Neuronal stem cell (in vitro differentiated cells): ENCODE measurements around the gene KCTD6.
A peak's percentile ranks its signal among the peaks of the same experiment; 100 is the strongest.

Experiments used
- DNase-seq: peaks from one replicate; pipeline ENCODE4 v3.0.0-alpha.2; 2013; ENCODE audit warnings: low spot score
- H2AFZ ChIP-seq: one replicate; pipeline ENCODE4 v1.6.1; 2013; ENCODE audit warnings: mild to moderate bottlenecking, low read length, inconsistent platforms
- H2AK5ac ChIP-seq: 2 replicates; pipeline ENCODE4 v1.6.1; 2013; ENCODE audit warnings: low read depth, mild to moderate bottlenecking, inconsistent platforms, low read length, moderate library complexity, mixed read lengths
- H2BK120ac ChIP-seq: 2 replicates; pipeline ENCODE4 v1.6.1; 2013; ENCODE audit warnings: low read depth, mild to moderate bottlenecking, inconsistent platforms, low read length, moderate library complexity, mixed read lengths
- H2BK12ac ChIP-seq: one replicate; pipeline ENCODE4 v1.6.1; 2013; ENCODE audit warnings: low read length, inconsistent platforms
- H2BK15ac ChIP-seq: 2 replicates; pipeline ENCODE4 v1.6.1; 2013; ENCODE audit warnings: mild to moderate bottlenecking, low read length, inconsistent platforms, mixed read lengths
- H2BK5ac ChIP-seq: one replicate; pipeline ENCODE4 v1.6.1; 2013; ENCODE audit warnings: inconsistent platforms, mild to moderate bottlenecking, low read length, moderate library complexity
- H3K14ac ChIP-seq: one replicate; pipeline ENCODE4 v1.6.1; 2013; ENCODE audit warnings: low read length, inconsistent platforms
- H3K18ac ChIP-seq: 2 replicates; pipeline ENCODE4 v1.6.1; 2013; ENCODE audit warnings: low read length, inconsistent platforms
- H3K23ac ChIP-seq: 2 replicates; pipeline ENCODE4 v1.6.1; 2013; ENCODE audit warnings: low read depth, mild to moderate bottlenecking, mixed read lengths, low read length, inconsistent platforms; ENCODE audit not compliant: poor library complexity
- H3K27ac ChIP-seq: replicated peaks from 3 replicates; pipeline ENCODE4 v1.5.1; 2013; ENCODE audit warnings: low read length, inconsistent platforms
- H3K27me3 ChIP-seq, 3 experiments: 2 replicates each; pipeline ENCODE4 v1.6.1; 2013; ENCODE audit warnings: low read length in 3 of 3, mild to moderate bottlenecking in 2 of 3, inconsistent platforms in 1 of 3, low read depth in 1 of 3, mixed read lengths in 1 of 3, moderate library complexity in 1 of 3; ENCODE audit not compliant: control insufficient read depth in 3 of 3, insufficient read depth in 3 of 3
- H3K36me3 ChIP-seq, 2 donors: replicated peaks in 1 of 2; 2 replicates each; pipeline ENCODE4 v1.6.1; 2013; ENCODE audit warnings: low read length in 2 of 2; ENCODE audit not compliant: control insufficient read depth in 2 of 2, insufficient read depth in 2 of 2
- H3K4ac ChIP-seq: 2 replicates; pipeline ENCODE4 v1.6.1; 2013; ENCODE audit warnings: inconsistent platforms, mild to moderate bottlenecking, low read length, moderate library complexity
- H3K4me1 ChIP-seq, 2 donors: 1 replicate in 1 of 2; 2 replicates in 1 of 2; pipeline ENCODE4 v1.6.1; 2013; ENCODE audit warnings: low read length in 2 of 2, low read depth in 1 of 2; ENCODE audit not compliant: control insufficient read depth in 2 of 2, insufficient read depth in 1 of 2
- H3K4me2 ChIP-seq: one replicate; pipeline ENCODE4 v1.6.1; 2013; ENCODE audit warnings: mild to moderate bottlenecking, low read length, inconsistent platforms; ENCODE audit not compliant: insufficient read depth, poor library complexity, severe bottlenecking
- H3K4me3 ChIP-seq, 2 donors: 2 replicates each; pipeline ENCODE4 v1.5.1; 2013; ENCODE audit warnings: low read length in 2 of 2, mild to moderate bottlenecking in 2 of 2, inconsistent platforms in 1 of 2, moderate library complexity in 1 of 2
- H3K79me1 ChIP-seq: one replicate; pipeline ENCODE4 v1.6.1; 2013; ENCODE audit warnings: low read depth, mild to moderate bottlenecking, inconsistent platforms, low read length, moderate library complexity
- H3K9ac ChIP-seq: one replicate; pipeline ENCODE4 v1.6.1; 2013; ENCODE audit warnings: mild to moderate bottlenecking, low read depth, low read length, inconsistent platforms; ENCODE audit not compliant: poor library complexity
- H3K9me3 ChIP-seq, 2 donors: replicated peaks in 1 of 2; 2 replicates each; pipeline versions ENCODE3 to v1.6.1; 2013; ENCODE audit warnings: low read length in 2 of 2, mild to moderate bottlenecking in 2 of 2, inconsistent platforms in 1 of 2, low read depth in 1 of 2, mixed read lengths in 1 of 2, moderate library complexity in 1 of 2; ENCODE audit not compliant: control insufficient read depth in 2 of 2, insufficient read depth in 1 of 2
- H4K8ac ChIP-seq: one replicate; pipeline ENCODE4 v1.6.1; 2013; ENCODE audit warnings: low read depth, mild to moderate bottlenecking, inconsistent platforms, low read length, moderate library complexity
- H4K91ac ChIP-seq: one replicate; pipeline ENCODE4 v1.6.1; 2013; ENCODE audit warnings: low read length, low read depth, mild to moderate bottlenecking, inconsistent platforms; ENCODE audit not compliant: poor library complexity
- WGBS, 2 donors: extraction: QIAGEN DNeasy Blood & Tissue Kit; methylation state at CpG; one replicate each; pipeline ENCODE4 v1.1.7; 2013; ENCODE audit warnings: missing lambda C conversion rate in 2 of 2, mixed read lengths in 1 of 2; ENCODE audit not compliant: insufficient read length in 2 of 2, insufficient replicate concordance in 1 of 2; ENCODE audit errors: extremely low coverage in 2 of 2; 5-methylcytosine and 5-hydroxymethylcytosine counted together

Gene KCTD6

GRCh38 chr3:58494107-58494506 is 2.2 kb downstream of the KCTD6 start:
- Histone ChIP-seq H3K79me1 (no peaks in the 10 kb centered on the region), H2BK5ac (no peak overlapping the region), H3K36me3 (peaks cover 0 to 2% of the 10 kb centered on the region in 2 donors), H3K27me3 (no peaks in the 10 kb centered on the region), H2BK120ac (no peak overlapping the region), H2AK5ac (no peak overlapping the region), H2BK12ac (no peak overlapping the region), H4K8ac (no peak overlapping the region), H3K18ac (no peak overlapping the region), H3K9ac (no peak overlapping the region), H2AFZ (no peak overlapping the region), H3K23ac (no peak overlapping the region), H3K4me3 (peak overlapping the region in 1 of 2 donors; percentile 79), H3K4me1 (peaks cover 15 to 47% of the 10 kb centered on the region in 2 donors), H3K4me2 (no peak overlapping the region), H4K91ac (no peak overlapping the region), H3K9me3 (peaks cover 0 to 11% of the 10 kb centered on the region in 2 donors), H3K4ac (no peak overlapping the region), H2BK15ac (no peak overlapping the region), H3K14ac (no peak overlapping the region), H3K27ac (no peak overlapping the region)
- no peak for DNase-seq
- WGBS, 2 donors, result no CpG with 5 or more reads among the region's 3 CpGs

- Histone ChIP-seq H3K9me3 (peaks cover 0 to 13% of the 10 kb centered on the region in 2 donors), H3K4me3 (no peak overlapping the region), H3K9ac (no peak overlapping the region), H3K4me1 (peaks cover 15 to 47% of the 10 kb centered on the region in 2 donors), H2BK5ac (no peak overlapping the region), H2BK120ac (no peak overlapping the region), H3K4ac (no peak overlapping the region), H3K36me3 (peaks cover 0 to 12% of the 10 kb centered on the region in 2 donors), H3K18ac (no peak overlapping the region), H2BK15ac (no peak overlapping the region), H3K4me2 (no peak overlapping the region), H3K27me3 (no peaks in the 10 kb centered on the region), H2BK12ac (no peak overlapping the region), H4K91ac (no peak overlapping the region), H3K27ac (no peak overlapping the region), H2AFZ (no peak overlapping the region), H3K14ac (no peak overlapping the region), H4K8ac (no peak overlapping the region), H2AK5ac (no peak overlapping the region), H3K79me1 (no peaks in the 10 kb centered on the region), H3K23ac (no peak overlapping the region)
- DNase-seq, result no peak
- WGBS, 2 donors, result no CpG with 5 or more reads among the region's 3 CpGs
These were observed 3.2 kb downstream of the KCTD6 start for GRCh38 chr3:58495101-58495500.

DNA sequence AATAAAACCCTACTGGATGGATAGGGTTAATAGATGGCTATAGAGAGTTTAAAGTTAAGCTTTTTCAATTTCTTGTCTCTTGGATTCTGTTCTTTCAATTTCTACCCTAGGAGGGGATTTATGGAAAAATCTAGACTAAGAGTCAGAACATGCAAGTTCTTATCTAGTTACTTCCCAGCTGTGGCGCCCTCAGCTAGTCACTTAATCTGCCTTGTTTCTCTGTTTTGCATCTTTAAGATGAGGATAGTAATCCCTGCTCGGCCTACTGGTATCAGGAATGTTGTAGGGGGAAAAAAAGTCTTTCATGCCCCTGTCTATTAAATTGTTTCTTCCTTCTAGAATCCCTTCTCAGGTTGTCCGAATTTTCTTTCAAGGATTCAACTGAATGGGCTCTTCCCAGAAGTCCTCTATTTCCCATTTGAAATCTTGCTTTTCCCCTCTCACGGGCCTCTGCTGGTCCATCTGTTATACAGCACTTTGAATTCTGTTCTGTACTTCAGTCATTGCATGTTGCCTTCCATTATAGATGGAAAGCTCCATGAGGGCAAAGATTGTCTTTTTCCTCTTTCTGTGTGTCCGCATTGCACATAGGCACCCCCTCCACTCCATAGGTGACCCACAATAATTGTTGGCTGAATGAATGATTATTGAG is 4.4 kb downstream of the KCTD6 start:
- Histone ChIP-seq H3K14ac (no peak overlapping the region), H3K9ac (no peak overlapping the region), H3K4me1 (peaks cover 10 to 44% of the 10 kb centered on the region in 2 donors), H3K27me3 (no peaks in the 10 kb centered on the region), H4K91ac (no peak overlapping the region), H2AK5ac (no peak overlapping the region), H2AFZ (no peak overlapping the region), H3K27ac (peak overlapping the region; percentile 93), H2BK15ac (no peak overlapping the region), H3K9me3 (peaks cover 0 to 21% of the 10 kb centered on the region in 2 donors), H3K79me1 (no peaks in the 10 kb centered on the region), H3K36me3 (peaks cover 6 to 24% of the 10 kb centered on the region in 2 donors), H3K4me3 (no peak overlapping the region), H2BK5ac (no peak overlapping the region), H2BK12ac (no peak overlapping the region), H3K23ac (no peak overlapping the region), H3K18ac (no peak overlapping the region), H3K4ac (no peak overlapping the region), H2BK120ac (no peak overlapping the region), H3K4me2 (no peak overlapping the region), H4K8ac (no peak overlapping the region)
- DNase-seq, result no peak
- no CpG with 5 or more reads among the region's 5 CpGs for WGBS, 2 donors

DNA sequence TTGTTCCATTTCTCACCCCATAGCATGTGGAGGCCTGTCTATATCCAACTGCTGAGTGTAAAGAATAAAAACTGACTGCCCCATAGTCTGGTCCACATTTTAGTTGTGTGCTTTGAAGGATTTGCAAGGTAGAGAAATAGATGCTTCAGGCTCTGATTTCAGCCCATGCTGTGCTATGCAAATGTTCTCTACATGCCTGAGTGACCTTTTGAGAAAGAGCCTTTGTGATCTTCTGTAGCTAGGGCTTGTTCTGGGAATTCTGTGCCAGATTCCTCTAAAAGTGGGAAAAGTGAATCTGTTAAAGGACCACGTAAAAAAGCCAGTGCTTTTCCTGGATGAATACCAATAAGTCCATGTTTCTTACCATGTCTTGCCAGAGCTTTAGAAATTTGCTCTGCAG is 5.2 kb downstream of the KCTD6 start:
- Histone ChIP-seq H3K9me3 (peaks cover 0 to 25% of the 10 kb centered on the region in 2 donors), H2AFZ (no peak overlapping the region), H4K8ac (no peak overlapping the region), H2BK5ac (no peak overlapping the region), H3K36me3 (peaks cover 7 to 32% of the 10 kb centered on the region in 2 donors), H3K4ac (no peak overlapping the region), H4K91ac (no peak overlapping the region), H2BK120ac (no peak overlapping the region), H3K4me3 (peak overlapping the region in 1 of 2 donors; percentile 8), H3K79me1 (no peaks in the 10 kb centered on the region), H2BK15ac (no peak overlapping the region), H3K27ac (peak overlapping the region; percentile 93), H3K4me1 (peaks cover 9 to 44% of the 10 kb centered on the region in 2 donors), H3K18ac (no peak overlapping the region), H3K27me3 (no peaks in the 10 kb centered on the region), H3K23ac (no peak overlapping the region), H3K14ac (no peak overlapping the region), H3K4me2 (no peak overlapping the region), H2AK5ac (no peak overlapping the region), H2BK12ac (no peak overlapping the region), H3K9ac (no peak overlapping the region)
- WGBS, 2 donors, result no CpG with 5 or more reads among the region's 1 CpG
- DNase-seq, result peak; percentile 74
